HG03066 (cell line): Measurements from ENCODE around the gene NKX2-8.
"Not testable (repeated sequence)": the region's sequence is repeated elsewhere in the genome, so short reads cannot be mapped to it uniquely, and the experiment has no call there.

ENCODE experiments used
- ATAC-seq: cut with Tn5 transposase; IDR thresholded peaks from one replicate; pipeline ENCODE4 v1.9.1; 2021; ENCODE audit warnings: low read depth; ENCODE audit not compliant: unreplicated experiment

NKX2-8 gene

DNA sequence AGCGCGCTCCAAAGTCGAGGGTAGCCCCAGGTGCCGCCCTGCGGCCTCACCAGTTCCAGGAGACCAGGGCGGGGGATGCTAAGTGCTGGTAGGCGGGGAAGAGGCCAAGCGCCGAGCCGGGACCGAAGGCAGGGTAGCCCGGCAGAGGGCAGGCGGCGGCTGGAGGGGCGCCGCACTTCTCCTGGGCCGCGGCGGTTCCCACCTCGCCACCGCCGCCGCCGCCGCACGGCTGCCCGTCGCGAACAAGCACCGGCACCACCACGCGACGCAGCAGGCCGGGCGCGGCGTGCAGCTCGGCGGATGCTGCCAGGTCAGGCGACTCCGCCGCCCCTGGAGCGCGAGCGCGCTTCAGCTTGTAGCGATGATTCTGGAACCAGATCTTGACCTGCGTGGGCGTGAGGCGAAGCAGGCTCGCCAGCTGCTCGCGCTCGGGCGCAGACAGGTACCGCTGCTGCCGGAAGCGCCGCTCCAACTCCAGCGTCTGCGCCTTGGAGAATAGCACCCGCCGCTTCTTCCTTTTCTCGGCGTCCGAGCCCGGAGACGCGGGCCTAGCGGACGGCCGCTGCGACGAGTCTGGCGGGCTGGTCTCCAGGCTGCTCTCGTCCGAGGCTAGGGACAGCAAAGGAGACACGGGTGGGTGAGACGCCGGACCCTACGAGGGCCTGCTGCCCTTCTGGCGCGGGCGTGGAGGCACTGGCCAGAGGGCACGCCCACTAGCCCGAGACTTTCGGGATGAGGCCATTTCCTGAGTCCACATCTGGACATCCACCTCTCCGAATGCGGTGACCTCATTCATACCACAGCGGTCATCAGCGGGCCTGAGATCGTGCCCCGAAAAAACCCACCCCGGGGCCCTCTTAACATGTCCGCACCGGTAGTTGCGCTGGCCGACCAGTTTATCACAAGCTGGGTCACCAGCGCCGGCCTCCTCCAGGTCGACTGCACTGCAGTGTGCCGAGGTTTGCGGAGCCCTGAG lies 1.3 kb downstream of the NKX2-8 start:
- no peak for ATAC-seq

DNA sequence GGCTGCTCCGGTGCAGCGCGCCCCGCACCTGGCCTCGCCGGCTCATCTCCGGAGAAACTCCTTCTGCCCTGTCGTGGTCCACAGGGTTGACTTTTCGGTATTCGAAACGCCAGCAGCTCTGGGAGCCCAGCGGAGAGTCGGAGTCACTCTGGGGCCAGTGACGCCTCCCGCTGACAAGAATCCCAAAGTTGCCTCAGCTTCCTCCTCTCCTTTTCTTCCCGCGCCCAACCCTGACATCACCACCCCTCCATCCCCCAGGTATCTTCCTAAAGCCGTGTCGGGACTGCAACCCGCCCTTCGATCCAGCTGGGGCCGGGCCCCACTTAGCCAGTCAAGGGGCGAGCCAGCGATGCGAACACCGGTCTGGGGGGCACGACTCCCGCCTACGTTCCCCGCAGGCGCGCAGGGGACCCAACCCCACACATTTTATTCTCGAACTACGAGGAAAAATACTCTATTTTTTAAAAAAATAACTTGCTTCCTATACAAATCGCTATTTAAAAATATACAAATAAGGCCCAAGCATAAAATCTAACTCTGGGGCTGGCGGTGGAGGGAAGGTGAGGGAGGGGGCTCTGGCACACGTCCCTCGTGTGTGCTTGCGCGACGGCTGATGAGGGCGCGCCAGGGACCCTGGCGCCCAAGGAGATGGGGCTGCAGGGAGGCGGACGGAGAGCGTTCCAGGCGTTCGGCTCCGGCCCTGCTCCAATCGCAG lies 2.1 kb downstream of the NKX2-8 start:
- ATAC-seq, result no peak

DNA sequence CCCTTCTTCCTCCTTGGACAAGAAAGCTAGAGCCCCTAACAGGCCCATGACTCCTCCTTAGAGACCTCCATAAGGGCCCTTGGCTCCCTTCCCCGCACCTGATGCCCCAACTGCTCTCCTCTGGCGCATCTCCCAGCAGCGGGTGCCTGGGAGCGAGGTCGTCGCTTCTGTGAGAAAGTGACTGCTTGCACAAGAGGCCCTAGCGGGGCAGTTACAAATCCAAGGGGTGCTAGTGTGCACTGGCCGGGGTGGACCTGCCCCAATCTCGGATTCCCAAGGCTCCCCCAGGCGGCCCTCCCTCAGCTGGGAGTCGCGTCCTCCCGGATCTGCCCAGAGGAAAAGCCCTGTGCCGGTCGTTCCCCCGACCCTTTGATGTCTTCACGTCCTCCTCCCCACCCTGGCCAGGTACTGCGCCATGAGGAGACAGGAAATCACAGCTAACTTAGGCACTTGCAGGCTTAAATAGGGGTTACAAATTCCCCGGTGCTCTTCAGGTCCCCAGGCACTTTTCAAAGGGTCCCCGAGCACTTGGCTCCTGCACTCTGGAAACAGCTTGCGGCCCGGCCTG lies 2.8 kb downstream of the NKX2-8 start:
- ATAC-seq, result no peak

DNA sequence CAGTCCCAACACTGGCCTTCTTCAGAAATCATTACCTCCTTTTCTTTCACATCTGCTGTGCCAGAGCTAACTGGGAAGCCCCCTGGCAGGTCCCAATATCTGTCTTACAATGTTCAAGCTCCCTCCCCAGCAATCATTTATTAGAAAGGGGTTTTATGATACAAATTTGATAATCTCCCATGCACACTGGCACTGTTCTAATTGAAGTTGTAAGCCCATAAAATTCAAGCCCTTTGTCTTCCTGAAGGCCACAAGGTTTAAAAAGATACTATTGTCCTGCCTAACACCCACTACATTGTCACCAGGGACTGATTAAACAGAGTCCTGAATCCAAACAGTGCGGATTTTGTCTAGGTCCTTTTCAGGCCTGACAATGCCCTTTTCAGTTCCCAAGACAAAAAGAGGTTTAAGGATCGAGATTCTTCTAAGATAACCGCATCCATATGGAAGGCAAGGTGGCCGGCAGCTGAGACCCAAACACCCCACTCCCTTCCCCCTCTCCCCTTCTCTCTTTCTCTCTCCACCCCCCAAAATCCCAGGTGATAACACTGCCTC lies 3.3 kb downstream of the NKX2-8 start:
- ATAC-seq, result no peak

DNA sequence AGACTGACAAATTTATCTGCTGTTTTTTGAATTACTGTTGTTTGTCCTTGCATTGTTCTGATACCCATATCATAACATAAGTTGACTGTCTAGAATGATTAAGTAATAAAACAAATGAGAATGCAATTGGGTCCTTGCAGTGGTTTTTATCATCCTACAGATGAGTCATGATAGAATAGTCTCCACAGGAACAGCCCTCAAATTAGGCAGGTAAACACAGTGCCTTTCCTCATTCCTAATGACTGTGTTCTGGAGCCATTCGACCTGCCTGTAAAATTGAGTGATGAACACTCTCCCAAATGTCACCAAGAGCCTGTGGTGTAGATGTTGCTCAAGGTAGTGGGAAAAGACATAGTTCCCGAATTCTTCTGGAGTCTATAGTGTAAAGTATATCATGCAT lies 12.3 kb downstream of the NKX2-8 start:
- no peak for ATAC-seq

DNA sequence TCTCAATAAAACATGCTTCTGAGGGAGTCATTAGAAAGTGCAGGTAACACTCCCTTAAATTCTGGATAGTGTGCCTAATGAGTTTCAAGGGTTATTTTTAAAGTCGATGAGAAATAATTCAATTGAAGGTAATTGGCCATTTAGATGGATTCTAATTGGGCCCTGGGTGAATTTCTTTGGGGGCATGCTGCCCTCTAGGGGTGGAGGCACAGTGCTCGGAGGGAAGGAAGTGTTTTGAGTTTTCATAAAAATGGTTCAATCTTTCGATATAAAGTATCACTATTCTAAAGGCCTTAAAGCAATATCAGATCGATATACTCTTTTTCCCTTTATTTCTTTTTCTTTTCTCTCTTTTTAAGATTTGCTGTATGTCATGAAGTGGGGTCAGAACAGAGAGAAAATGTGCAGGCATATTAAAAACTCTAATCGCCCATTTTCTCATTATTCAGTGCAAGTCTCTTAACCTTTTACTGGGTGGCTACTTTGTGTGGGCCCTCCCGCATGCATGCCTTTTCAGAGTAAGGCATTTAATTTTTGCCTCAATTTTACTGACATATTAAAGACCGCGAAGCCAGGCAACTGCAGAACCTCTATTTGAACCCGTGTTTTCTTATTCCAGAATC lies 25.5 kb downstream of the NKX2-8 start:
- no peak for ATAC-seq

DNA sequence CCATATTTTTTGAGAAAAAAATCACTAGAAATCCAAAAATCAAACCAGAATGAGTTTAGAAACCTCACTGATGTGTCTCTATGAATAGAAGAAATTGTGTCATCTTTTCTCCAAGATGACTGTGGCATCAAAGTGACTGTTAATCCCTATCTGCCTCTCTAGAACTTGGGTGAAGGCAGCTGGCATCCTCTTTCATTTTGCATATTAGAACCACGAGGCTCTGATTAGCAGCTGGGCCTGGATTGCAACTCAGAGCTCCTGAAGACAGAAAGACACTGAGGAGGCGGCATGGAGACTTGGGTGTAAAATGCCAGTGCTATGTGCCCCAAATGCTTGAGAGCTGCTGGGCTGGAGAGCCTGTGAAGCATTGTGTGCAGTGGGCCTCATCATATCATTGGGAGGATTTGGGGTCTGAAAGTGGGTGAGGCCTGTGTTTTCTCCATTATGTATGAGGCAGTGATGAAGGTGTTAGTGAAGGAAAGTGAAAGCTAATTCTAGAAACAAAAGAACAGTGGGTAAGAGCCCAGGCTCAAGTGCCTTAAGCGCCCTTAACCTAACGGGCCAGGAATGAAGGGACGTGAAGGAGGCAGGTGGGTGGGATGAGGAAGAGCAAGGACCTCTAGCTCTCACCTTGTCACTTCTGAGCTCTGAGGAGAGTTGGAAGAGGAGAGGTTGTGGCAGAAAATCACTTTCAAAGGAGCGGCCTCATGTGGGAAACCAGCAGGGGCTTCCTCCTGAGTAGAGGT lies 26.2 kb downstream of the NKX2-8 start:
- ATAC-seq, result no peak

GRCh38 chr14:36553656-36554260 lies 28.7 kb downstream of the NKX2-8 start:
- no peak for ATAC-seq

DNA sequence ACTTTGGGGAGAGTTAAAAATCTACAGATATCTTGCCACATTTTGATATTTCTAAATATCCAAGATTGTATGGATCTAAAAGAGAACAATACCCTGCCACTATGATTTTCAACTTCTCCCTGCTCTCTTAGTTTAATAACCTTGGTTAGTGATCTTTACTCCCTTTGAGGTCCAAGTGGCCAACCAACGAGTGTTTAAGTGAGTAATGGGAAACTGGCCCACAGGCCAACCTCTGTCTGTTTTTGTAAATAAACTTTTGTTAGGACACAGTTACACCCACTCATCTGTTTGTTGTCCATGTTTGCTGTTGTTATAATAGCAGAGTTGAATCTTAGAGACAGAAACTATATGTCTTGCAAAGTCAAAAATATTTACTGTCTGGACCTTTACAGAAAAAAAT lies 31.5 kb downstream of the NKX2-8 start:
- ATAC-seq, result no peak

DNA sequence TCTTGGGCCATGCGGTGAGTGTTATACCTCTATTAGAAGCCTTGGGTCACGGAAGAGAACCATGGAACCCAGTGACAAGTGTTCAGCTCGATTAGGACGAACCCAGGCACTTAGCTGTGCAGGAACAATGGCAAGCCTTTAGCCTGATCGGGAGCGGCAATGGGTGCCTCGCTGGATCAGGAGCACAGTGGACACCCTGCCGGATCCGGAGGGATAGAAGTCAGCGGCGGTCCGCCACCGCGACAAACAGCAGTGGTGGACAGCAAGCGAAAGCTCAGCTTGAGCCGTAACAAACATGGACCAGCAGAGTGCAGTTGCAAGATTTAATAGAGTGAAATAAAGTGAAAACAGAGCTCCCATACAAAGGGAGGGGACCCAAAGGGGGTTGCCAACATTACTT lies 38.1 kb downstream of the NKX2-8 start:
- ATAC-seq, result not testable (repeated sequence)

DNA sequence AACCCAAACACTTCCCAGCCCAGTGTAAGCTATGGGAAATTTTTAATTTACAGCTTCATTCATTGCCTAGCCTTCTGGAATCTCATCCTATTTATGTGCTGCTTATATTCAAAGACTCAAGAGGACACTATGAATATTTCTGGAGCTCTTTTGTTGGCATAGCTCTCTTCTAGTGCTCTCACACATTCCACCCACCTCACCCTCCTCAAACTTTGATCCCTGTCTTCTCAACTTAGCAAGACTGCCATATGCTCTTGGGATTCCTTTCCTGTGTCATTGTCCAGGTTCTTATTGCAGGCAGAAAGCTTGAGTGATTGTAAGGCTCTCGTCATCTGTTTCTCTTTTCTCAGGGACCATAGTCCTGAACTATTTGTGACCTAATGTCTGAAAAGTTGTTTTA lies 44.4 kb downstream of the NKX2-8 start:
- no peak for ATAC-seq
